ENCODE measurements around the gene DSCAM.

- no peak for TF ChIP-seq CTCF (IDR thresholded peaks at IDR 0.05; ENCODE audit: low read length)
- TF ChIP-seq EZH2 (IDR thresholded peaks at IDR 0.05; ENCODE audit: borderline replicate concordance, low read length), result no peak
Observed at GRCh38 chr21:40385883-40386282, 461.1 kb downstream of the DSCAM start.

All from OCI-LY1 (cell line).